GM12878 (cell line): ENCODE data around the gene KLHDC10. TPM values are rescaled to one million over a fixed set of nuclear protein-coding genes. Genes with fewer than 3 reads are reported as not detected.
A peak's percentile ranks its signal among the peaks of the same experiment; 100 is the strongest.
"Not testable (repeated sequence)": the region's sequence is repeated elsewhere in the genome, so short reads cannot be mapped to it uniquely, and the experiment has no call there.

Source experiments
- ATAC-seq: fragments of 200-7000 bp; cut with Tn5 transposase; 3 replicates; pipeline ENCODE4 v1.9.1; 2020; ENCODE audit warnings: mild to moderate bottlenecking, moderate library complexity
- BruUV-seq: library from RNA; stranded (reverse); fragments of 400-500 nt; replicated peaks from 2 replicates; lab custom pipeline; 2021; lab: Mats Ljungman, UMichigan
- CTCF ChIA-PET: fragments of 300-600 bp; sonication (Branson Sonifier 250); formaldehyde crosslinking; extraction: SDS; loops from one replicate; lab custom pipeline; 2021; ENCODE audit warnings: inconsistent platforms; lab: Yijun Ruan, JAX
- POLR2A ChIA-PET: fragments of 350-600 bp; formaldehyde crosslinking; extraction: SDS; loops from one replicate; lab custom pipeline; 2021; ENCODE audit warnings: inconsistent platforms; lab: Charles Lee
- RAD21 ChIA-PET: fragments of 300-600 bp; sonication (Branson Sonifier 250); formaldehyde crosslinking; loops from one replicate; lab custom pipeline; 2023; ENCODE audit warnings: antibody characterized with exemption; ENCODE audit not compliant: unreplicated experiment; lab: Charles Lee
- SMC1A ChIA-PET: fragments of 300-600 bp; sonication (Branson Sonifier 250); formaldehyde crosslinking; loops from one replicate; lab custom pipeline; 2023; ENCODE audit not compliant: unreplicated experiment, uncharacterized antibody; lab: Charles Lee
- DNase-seq: peaks from one replicate; pipeline ENCODE4 v3.0.0-alpha.2; 2011; ENCODE audit warnings: low read depth, low spot score
- FAIRE-seq: peaks from 3 replicates; lab custom pipeline; 2011; peaks lifted over from hg19 to GRCh38; lab: Jason Lieb, UNC
- H2AFZ ChIP-seq: 2 replicates; pipeline ENCODE4 v1.6.0; 2011; ENCODE audit warnings: low read depth, low read length, control low read depth; ENCODE audit not compliant: control insufficient read depth
- H3K27ac ChIP-seq: 2 replicates; pipeline ENCODE4 v1.5.1; 2011; ENCODE audit warnings: control low read depth; ENCODE audit not compliant: control insufficient read depth, insufficient read depth
- H3K27me3 ChIP-seq, 2 experiments: replicated peaks in 1 of 2; 2 replicates each; pipeline versions ENCODE4 v1.6.0 to v1.6.1; 2011; ENCODE audit warnings: low read length in 1 of 2; ENCODE audit not compliant: control insufficient read depth in 2 of 2, insufficient read depth in 2 of 2
- H3K36me3 ChIP-seq, 2 experiments: 2 replicates each; pipeline ENCODE4 v1.5.1; 2011; ENCODE audit warnings: low read length in 1 of 2; ENCODE audit not compliant: control insufficient read depth in 2 of 2, insufficient read depth in 2 of 2
- H3K4me1 ChIP-seq: 2 replicates; pipeline ENCODE4 v1.6.1; 2011; ENCODE audit warnings: mild to moderate bottlenecking, low read length, moderate library complexity, mixed read lengths; ENCODE audit not compliant: control insufficient read depth, insufficient read depth
- H3K4me2 ChIP-seq: 2 replicates; pipeline ENCODE4 v1.6.0; 2011; ENCODE audit warnings: control low read depth; ENCODE audit not compliant: control insufficient read depth, insufficient read depth
- H3K4me3 ChIP-seq: fragments of 200-600 bp; sonication (generic); 2 replicates; pipeline ENCODE4 v1.5.1; 2016
- H3K79me2 ChIP-seq: 2 replicates; pipeline ENCODE4 v1.6.0; 2011; ENCODE audit warnings: low read length; ENCODE audit not compliant: control insufficient read depth, insufficient read depth
- H3K9ac ChIP-seq: 2 replicates; pipeline ENCODE4 v1.8.0; 2011; ENCODE audit warnings: low read length, control low read depth, mixed read lengths; ENCODE audit not compliant: control insufficient read depth, insufficient read depth
- H3K9me3 ChIP-seq: replicated peaks from 3 replicates; pipeline ENCODE4 v1.5.1; 2011; ENCODE audit warnings: mild to moderate bottlenecking, low read length; ENCODE audit not compliant: control insufficient read depth, insufficient read depth
- H4K20me1 ChIP-seq: 2 replicates; pipeline ENCODE4 v1.6.0; 2011; ENCODE audit not compliant: control insufficient read depth, insufficient read depth
- E4F1 ChIP-seq: fragments of 450-650 bp; IDR thresholded peaks from 2 replicates; pipeline ENCODE4 v1.6.1; 2018; ENCODE audit warnings: borderline replicate concordance, mild to moderate bottlenecking; ENCODE audit not compliant: partially characterized antibody
- EGR1 ChIP-seq, 2 experiments: IDR thresholded peaks; 1 replicate in 1 of 2; 2 replicates in 1 of 2; pipeline ENCODE4 v1.6.1; 2011 to 2012; ENCODE audit warnings: low read depth in 2 of 2, low read length in 2 of 2, borderline replicate concordance in 1 of 2, mild to moderate bottlenecking in 1 of 2, moderate library complexity in 1 of 2
- MYC ChIP-seq: IDR thresholded peaks from 2 replicates; pipeline ENCODE4 v1.6.1; 2011; ENCODE audit warnings: mild to moderate bottlenecking, low read length, moderate library complexity, inconsistent platforms; ENCODE audit not compliant: insufficient read depth, insufficient replicate concordance, insufficient read length, severe bottlenecking
- RUNX3 ChIP-seq: IDR thresholded peaks from 2 replicates; pipeline ENCODE4 v1.6.1; 2012; ENCODE audit warnings: low read length, inconsistent platforms
- ZNF207 ChIP-seq: fragments of 450-650 bp; IDR thresholded peaks from 2 replicates; pipeline ENCODE4 v1.6.1; 2014; ENCODE audit warnings: antibody characterized with exemption, mild to moderate bottlenecking, borderline replicate concordance
- ZSCAN29 ChIP-seq: fragments of 450-650 bp; IDR thresholded peaks from 2 replicates; pipeline ENCODE4 v1.6.1; 2017; ENCODE audit warnings: mild to moderate bottlenecking, moderate library complexity
- WGBS: methylation state at CpG from one replicate; pipeline ENCODE4 v1.1.6; 2016; ENCODE audit warnings: low lambda C conversion rate; ENCODE audit not compliant: insufficient replicate concordance, insufficient coverage; ENCODE audit errors: missing lambda C conversion rate; 5-methylcytosine and 5-hydroxymethylcytosine counted together
- in situ Hi-C: fragments of 300-500 bp; cut with MboI; formaldehyde crosslinking; loops from 9 replicates; pipeline ENCODE4 v1.14.3; 2018; ENCODE audit warnings: mixed read lengths
- intact Hi-C: fragments of 100-400 bp; cut with micrococcal nuclease; formaldehyde crosslinking; loops from one replicate; pipeline ENCODE4 v1.14.2; 2022; ENCODE audit not compliant: unreplicated experiment
- polyA plus RNA-seq, 11 experiments: library from polyadenylated mRNA; depleted of rRNA in 4 of 11; unstranded in 6 of 11; stranded (reverse) in 5 of 11; fragments of >200 nt; fragmentation: Nextera tagmentation in 4 of 11; fragmentation: Illumina TruSeq in 1 of 11; extraction: Ambion mirVana in 4 of 11; extraction: Trizol in 1 of 11; gene quantifications; 1 replicate in 1 of 11; 2 replicates in 10 of 11; pipeline versions ENCODE4 v1.2.1 to v1.2.3, GENCODE V29; 2011 to 2016; ENCODE audit warnings: inconsistent platforms in 2 of 11, missing spikeins in 2 of 11, low read depth in 1 of 11
- total RNA-seq, 4 experiments: library from RNA; depleted of rRNA in 3 of 4; stranded (reverse); fragments of >200 nt in 3 of 4; fragmentation: Illumina TruSeq in 1 of 4; extraction: Trizol in 1 of 4; gene quantifications; 2 replicates each; pipeline versions ENCODE4 v1.2.1 to v1.2.3, GENCODE V29; 2013 to 2021

KLHDC10 gene
- total and polyA plus RNA-seq, 10 of the 15 experiments (the other 5 are each of a cell fraction or from before 2014, with no cell fraction given): 2.9 to 20.6 (median 9.4) TPM

GRCh38 chr7:130079846-130080394 is 9.6 kb downstream of the KLHDC10 start:
- RAD21 ChIA-PET: no interaction called here
- TF ChIP-seq ZNF207 (no peak), EGR1 (IDR thresholded peaks at IDR 0.05; ENCODE audit: borderline replicate concordance in 1 of 2, low read depth in 2 of 2, low read length in 2 of 2) (no peak), RUNX3 (peak; percentile 40; the same call in 1 of the 2 replicates), MYC (no peak), ZSCAN29 (no peak), E4F1 (no peak)
- in situ Hi-C loops (no loop called here), intact Hi-C loops (no loop called here)
- no TSS peak for BruUV-seq
- Histone ChIP-seq H3K27ac (no peak overlapping the region), H3K9me3 (no peaks in the 10 kb centered on the region), H2AFZ (no peak overlapping the region), H3K4me3 (no peak overlapping the region), H3K9ac (no peak overlapping the region), H4K20me1 (no peaks in the 10 kb centered on the region), H3K79me2 (peaks cover 17% of the 10 kb centered on the region), H3K4me1 (no peaks in the 10 kb centered on the region), H3K36me3 (peaks cover 0 to 7% of the 10 kb centered on the region in 2 experiments; a peak in 3 of 4 replicates), H3K4me2 (no peak overlapping the region), H3K27me3 (no peaks in the 10 kb centered on the region)
- CTCF ChIA-PET: interaction anchor here (0.7 to 1.4 kb wide), 4 partner anchors 13 to 678 kb away, joined by 3 to 5 read pairs (median 4); no protein-coding TSS in a partner anchor
- no peak for ATAC-seq
- no peak for FAIRE-seq
- POLR2A ChIA-PET: interaction anchor here (1.0 kb wide), 1 partner anchor 8 kb away, joined by 4 read pairs; no protein-coding TSS in a partner anchor
- DNase-seq: no peak
- 92% methylated on average over 2 of the region's 3 CpGs for WGBS
- SMC1A ChIA-PET: interaction anchor here (1.1 to 8.4 kb wide), 2 partner anchors 7 to 10 kb away, joined by 3 to 41 read pairs; partner anchors contain the start of gene KLHDC10

DNA sequence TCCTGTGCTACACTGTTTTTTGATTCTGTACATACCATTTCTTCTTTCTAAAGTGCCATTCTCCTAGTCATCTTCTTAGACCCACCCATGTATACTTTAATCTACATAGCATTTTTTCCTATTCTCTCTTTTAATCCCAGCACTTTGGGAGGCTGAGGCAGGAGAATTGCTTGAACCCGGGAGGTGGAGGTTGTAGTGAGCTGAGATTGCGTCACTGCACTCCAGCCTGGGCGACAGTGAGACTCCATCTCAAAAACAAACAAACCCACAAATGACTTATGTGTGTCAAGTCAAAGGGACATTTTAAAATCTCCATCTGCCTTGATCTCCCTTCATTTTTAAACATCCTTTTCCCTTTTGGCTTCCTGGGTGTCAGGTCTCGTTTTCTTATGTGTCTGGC is 13.2 kb downstream of the KLHDC10 start:
- H3K4me3 ChIP-seq, in situ Hi-C loops, DNase-seq, H3K4me1 ChIP-seq, BruUV-seq, H3K9me3 ChIP-seq, H3K27me3 ChIP-seq, H3K27ac ChIP-seq, FAIRE-seq, H3K4me2 ChIP-seq, H3K36me3 ChIP-seq, intact Hi-C loops, H2AFZ ChIP-seq, ATAC-seq, H3K9ac ChIP-seq, H4K20me1 ChIP-seq: not testable (repeated sequence)
- peaks cover 11% of the 10 kb centered on the region for H3K79me2 ChIP-seq
- CTCF ChIA-PET: interaction anchor here (0.6 to 4.5 kb wide), 17 partner anchors 8 to 716 kb away, joined by 3 to 50 read pairs (median 3); partner anchors contain the start of gene KLHDC10
- 95% methylated on average over 4 of the region's 4 CpGs for WGBS
- RAD21 ChIA-PET: interaction anchor here (1.0 to 1.8 kb wide), 2 partner anchors 12 to 13 kb away, joined by 3 to 9 read pairs; no protein-coding TSS in a partner anchor
- POLR2A ChIA-PET: interaction anchor here (1.4 kb wide), 1 partner anchor 9 kb away, joined by 3 read pairs; no protein-coding TSS in a partner anchor
- SMC1A ChIA-PET: interaction anchor here (0.8 to 8.4 kb wide), 3 partner anchors 11 to 675 kb away, joined by 3 to 41 read pairs (median 3); partner anchors contain the start of gene KLHDC10
